AG10803 (cell line): Measurements from ENCODE around the gene RPRD2.

Experiments used
- DNase-seq: peaks from one replicate; pipeline ENCODE4 v3.0.0; 2010; ENCODE audit warnings: low read depth
- H3K4me3 ChIP-seq: 2 replicates; pipeline ENCODE4 v1.5.1; 2011; ENCODE audit warnings: mild to moderate bottlenecking, low read length, control low read depth
- TF ChIP-seq, protein P1 (sequence below): conservative IDR thresholded peaks from 2 replicates; pipeline ENCODE4 v1.5.1; 2011; ENCODE audit warnings: mild to moderate bottlenecking, low read length, control low read depth, inconsistent platforms

The RPRD2 gene

GRCh38 chr1:150493175-150493574, 129.2 kb downstream of the RPRD2 start:
- DNase-seq: no peak
- H3K4me3 ChIP-seq: no peak overlapping the region
- TF ChIP-seq, protein P1, sequence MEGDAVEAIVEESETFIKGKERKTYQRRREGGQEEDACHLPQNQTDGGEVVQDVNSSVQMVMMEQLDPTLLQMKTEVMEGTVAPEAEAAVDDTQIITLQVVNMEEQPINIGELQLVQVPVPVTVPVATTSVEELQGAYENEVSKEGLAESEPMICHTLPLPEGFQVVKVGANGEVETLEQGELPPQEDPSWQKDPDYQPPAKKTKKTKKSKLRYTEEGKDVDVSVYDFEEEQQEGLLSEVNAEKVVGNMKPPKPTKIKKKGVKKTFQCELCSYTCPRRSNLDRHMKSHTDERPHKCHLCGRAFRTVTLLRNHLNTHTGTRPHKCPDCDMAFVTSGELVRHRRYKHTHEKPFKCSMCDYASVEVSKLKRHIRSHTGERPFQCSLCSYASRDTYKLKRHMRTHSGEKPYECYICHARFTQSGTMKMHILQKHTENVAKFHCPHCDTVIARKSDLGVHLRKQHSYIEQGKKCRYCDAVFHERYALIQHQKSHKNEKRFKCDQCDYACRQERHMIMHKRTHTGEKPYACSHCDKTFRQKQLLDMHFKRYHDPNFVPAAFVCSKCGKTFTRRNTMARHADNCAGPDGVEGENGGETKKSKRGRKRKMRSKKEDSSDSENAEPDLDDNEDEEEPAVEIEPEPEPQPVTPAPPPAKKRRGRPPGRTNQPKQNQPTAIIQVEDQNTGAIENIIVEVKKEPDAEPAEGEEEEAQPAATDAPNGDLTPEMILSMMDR: no peak

DNA sequence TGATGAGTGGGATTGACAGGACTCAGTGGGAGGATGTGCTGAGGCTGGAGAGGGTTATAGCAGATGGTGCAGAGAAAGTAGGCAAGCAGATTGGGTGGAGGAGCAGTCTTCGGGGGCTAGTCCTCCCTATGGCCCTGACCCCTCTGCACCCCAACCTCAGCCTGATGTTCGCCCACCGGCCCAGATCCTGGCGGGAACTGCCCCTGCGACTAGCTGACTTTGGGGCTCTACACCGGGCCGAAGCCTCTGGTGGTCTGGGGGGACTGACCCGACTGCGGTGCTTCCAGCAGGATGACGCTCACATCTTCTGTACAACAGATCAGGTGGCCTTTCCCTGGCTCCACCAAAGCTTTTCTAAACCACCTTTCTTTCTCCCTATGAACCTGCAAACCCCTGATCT, 134.4 kb downstream of the RPRD2 start:
- H3K4me3 ChIP-seq: no peak overlapping the region
- TF ChIP-seq, protein P1: no peak
- no peak for DNase-seq

DNA sequence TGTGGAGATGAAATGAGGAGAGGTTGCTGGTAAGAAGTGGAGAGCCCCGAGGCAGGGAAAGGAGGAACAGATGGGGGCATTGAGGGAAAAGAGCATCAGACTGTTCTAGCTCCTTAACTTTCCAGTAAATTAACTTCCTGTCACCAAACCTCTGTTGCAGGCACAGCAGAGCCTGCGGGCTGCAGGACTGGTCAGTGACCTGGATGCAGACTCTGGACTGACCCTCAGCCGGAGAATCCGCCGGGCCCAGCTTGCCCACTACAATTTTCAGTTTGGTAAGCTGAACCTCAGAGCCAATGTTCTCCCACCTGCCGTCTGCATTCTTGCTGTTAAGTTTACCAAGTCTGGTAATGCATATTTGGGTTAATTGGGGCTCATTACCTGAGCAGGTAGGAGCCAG, 141.5 kb downstream of the RPRD2 start:
- no peak for DNase-seq
- no peak overlapping the region for H3K4me3 ChIP-seq
- TF ChIP-seq, protein P1: no peak

- DNase-seq: peak; percentile 79
- H3K4me3 ChIP-seq: peak within 1 kb of the TSS; percentile 74
Measured at GRCh38 chr1:150507912-150508864, 144.2 kb downstream of the RPRD2 start, which contains the start of gene ECM1. ECM1 (plus strand) TSS chr1:150508109; CDS start chr1:150508210, 101 bp downstream.

DNA sequence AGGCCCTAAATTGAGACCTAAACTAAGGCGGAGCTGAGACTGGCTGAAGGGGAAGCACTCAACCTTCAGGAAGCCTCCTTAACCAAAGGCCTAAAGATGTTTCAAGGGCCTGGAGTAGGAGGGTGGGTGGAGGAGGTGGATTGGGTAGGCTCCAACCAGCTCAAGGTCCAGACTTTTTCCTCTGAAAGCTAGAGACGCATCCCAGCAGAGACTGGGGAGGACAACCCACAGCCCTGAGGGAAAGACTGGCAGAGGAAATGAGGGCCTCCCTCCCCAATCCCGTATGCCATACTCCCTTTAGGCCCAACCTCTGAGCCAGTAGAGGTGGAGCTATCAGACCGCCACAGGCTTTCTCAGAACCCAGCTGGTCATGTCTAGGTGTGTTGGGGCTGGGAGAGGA, 145.0 kb downstream of the RPRD2 start:
- DNase-seq: peak; percentile 42
- TF ChIP-seq, protein P1: no peak

More at GRCh38 chr1:150507912-150508864, 144.2 kb downstream of the RPRD2 start, which contains the start of gene ECM1:
- TF ChIP-seq, protein P1: no peak

GRCh38 chr1:150511551-150511950, 147.6 kb downstream of the RPRD2 start:
- H3K4me3 ChIP-seq: no peak overlapping the region
- no peak for DNase-seq
- TF ChIP-seq, protein P1: no peak

More for the DNA sequence above, 145.0 kb downstream of the RPRD2 start:
- peak overlapping the region; percentile 74 for H3K4me3 ChIP-seq
